ENCODE measurements around the gene TRMT2B.

TRMT2B gene

GRCh38 chrX:100980608-100981497 is 71.1 kb downstream of the TRMT2B start:
- TF ChIP-seq CTCF (IDR thresholded peaks at IDR 0.05; ENCODE audit: control insufficient read depth, insufficient read depth, low read depth, low read length, missing control alignments): no peak
- H3K4me3 ChIP-seq (ENCODE audit: control insufficient read depth, low read depth, low read length): no peak overlapping the region
- no peak for DNase-seq (ENCODE audit: low read depth)

GRCh38 chrX:100979881-100980607 is 71.9 kb downstream of the TRMT2B start:
- no peak overlapping the region for H3K4me3 ChIP-seq (ENCODE audit: control insufficient read depth, low read depth, low read length)
- DNase-seq (ENCODE audit: low read depth): no peak
- no peak for TF ChIP-seq CTCF (IDR thresholded peaks at IDR 0.05; ENCODE audit: control insufficient read depth, insufficient read depth, low read depth, low read length, missing control alignments)

- no peak for DNase-seq (ENCODE audit: low read depth)
- no peak overlapping the region for H3K4me3 ChIP-seq (ENCODE audit: control insufficient read depth, low read depth, low read length)
- no peak for TF ChIP-seq CTCF (IDR thresholded peaks at IDR 0.05; ENCODE audit: control insufficient read depth, insufficient read depth, low read depth, low read length, missing control alignments)
Observed at GRCh38 chrX:100976211-100976610, 75.7 kb downstream of the TRMT2B start.

GRCh38 chrX:100975212-100975611 is 76.7 kb downstream of the TRMT2B start:
- no peak for TF ChIP-seq CTCF (IDR thresholded peaks at IDR 0.05; ENCODE audit: control insufficient read depth, insufficient read depth, low read depth, low read length, missing control alignments)
- no peak overlapping the region for H3K4me3 ChIP-seq (ENCODE audit: control insufficient read depth, low read depth, low read length)
- no peak for DNase-seq (ENCODE audit: low read depth)

- no peak for TF ChIP-seq CTCF (IDR thresholded peaks at IDR 0.05; ENCODE audit: control insufficient read depth, insufficient read depth, low read depth, low read length, missing control alignments)
- no peak overlapping the region for H3K4me3 ChIP-seq (ENCODE audit: control insufficient read depth, low read depth, low read length)
- DNase-seq (ENCODE audit: low read depth): no peak
Observed at GRCh38 chrX:100973411-100973810, 78.5 kb downstream of the TRMT2B start.

- no peak overlapping the region for H3K4me3 ChIP-seq (ENCODE audit: control insufficient read depth, low read depth, low read length)
- TF ChIP-seq CTCF (IDR thresholded peaks at IDR 0.05; ENCODE audit: control insufficient read depth, insufficient read depth, low read depth, low read length, missing control alignments): no peak
- DNase-seq (ENCODE audit: low read depth): no peak
Observed at GRCh38 chrX:100969936-100970335, 82.0 kb downstream of the TRMT2B start.

All from AG09309 (cell line).